ENCODE results near the gene PSEN2.

Gene PSEN2

DNA sequence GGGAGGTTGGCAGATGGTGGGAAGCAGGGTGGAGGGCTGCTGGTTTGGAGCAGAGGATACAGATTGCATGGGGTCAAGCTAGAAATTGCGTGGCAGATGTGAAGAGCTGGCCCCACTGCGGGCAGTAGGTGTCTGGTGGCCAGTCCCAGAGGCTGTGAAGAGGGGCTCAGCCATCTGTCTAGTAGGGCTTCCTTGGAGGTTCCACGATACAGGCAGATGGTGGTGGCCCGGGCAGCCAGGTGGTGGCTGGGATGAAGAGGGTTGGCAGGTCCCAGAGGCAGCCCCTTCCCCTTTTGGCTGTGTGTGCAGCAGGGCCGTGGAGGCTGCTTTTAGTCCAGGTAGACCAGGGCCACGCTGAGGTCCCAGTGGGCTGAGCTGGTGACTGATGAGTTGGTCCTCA lies 16.6 kb downstream of the PSEN2 start:
- no peak for DNase-seq

- DNase-seq, result no peak
These were observed 17.6 kb downstream of the PSEN2 start for GRCh38 chr1:226888021-226888420.

GRCh38 chr1:226888816-226889215 lies 18.4 kb downstream of the PSEN2 start:
- no peak for DNase-seq

GRCh38 chr1:226889616-226890330 lies 19.4 kb downstream of the PSEN2 start:
- no peak for DNase-seq

DNA sequence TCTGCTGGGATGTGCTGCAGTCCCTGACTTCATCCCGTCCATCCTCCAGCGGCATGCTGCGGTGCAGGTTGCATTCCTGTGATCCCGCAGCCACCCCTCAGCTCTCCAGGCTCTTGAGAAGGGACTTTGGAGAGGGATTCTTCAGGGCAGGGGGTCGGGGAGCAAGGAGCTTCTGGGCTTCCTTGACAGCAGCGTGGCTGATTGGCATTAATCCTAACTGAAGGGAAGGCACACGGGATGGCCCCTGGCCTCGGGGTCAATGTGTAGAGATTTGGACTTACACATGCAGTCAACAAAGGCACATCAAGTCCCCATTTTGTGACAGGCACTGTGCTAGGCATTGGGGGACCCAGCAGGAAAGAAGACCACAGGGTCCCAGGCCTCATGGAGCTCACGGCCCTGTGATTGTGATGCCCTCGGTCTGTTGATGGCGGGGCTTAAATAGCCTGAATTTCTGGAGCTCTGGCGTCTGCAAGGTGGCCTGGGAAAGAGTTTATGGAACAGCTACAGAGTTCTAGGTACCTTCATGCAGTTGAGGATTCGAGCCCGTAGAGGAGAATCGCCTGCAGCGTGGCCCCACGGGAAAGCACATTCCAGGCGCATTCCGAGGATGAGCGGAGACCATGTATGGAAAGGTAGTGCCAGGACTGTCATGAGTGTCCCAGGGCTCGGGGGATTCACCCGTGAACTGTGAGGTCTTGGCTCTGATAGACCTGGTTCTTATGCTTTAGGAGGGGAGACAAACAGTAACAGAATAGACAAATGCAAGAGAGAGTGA lies 20.1 kb downstream of the PSEN2 start:
- DNase-seq, result no peak

GRCh38 chr1:226891346-226891745 lies 20.9 kb downstream of the PSEN2 start:
- DNase-seq, result no peak

GRCh38 chr1:226891846-226892523 lies 21.6 kb downstream of the PSEN2 start:
- DNase-seq, result no peak

DNA sequence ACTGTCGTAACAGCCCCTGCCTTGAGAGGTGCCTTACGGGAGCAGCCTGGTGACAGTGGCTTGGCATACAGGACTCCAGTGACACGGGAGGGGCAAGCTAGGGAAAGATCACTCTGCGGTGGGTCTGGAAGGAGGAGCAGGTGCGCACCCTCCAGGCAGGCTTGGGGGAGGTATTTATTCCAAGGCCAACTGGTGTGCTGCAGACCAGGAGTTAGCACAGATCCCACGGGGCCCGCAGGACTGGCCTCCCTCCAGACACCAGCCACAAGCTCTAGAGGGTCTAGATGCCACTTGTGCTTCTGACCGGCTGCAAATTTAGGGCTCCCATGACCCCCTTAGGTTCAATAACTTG lies 22.1 kb downstream of the PSEN2 start:
- DNase-seq, result no peak

DNA sequence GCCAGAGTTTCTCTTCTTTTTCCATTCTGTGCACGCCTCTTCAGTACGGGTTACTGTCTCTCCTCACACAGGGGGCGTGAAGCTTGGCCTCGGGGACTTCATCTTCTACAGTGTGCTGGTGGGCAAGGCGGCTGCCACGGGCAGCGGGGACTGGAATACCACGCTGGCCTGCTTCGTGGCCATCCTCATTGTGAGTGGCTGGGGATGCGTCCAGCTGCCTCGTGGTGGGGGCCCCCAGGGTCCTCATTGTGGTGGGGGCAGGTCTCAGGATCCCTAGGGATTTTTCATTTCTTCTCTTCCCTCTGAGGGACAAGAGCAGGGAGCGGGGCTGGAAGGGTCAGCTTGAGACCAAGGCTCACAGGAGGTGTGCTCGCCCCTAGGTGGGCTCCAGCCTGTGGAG lies 23.5 kb downstream of the PSEN2 start:
- DNase-seq, result no peak

- no peak for DNase-seq
These were observed 24.4 kb downstream of the PSEN2 start for GRCh38 chr1:226894826-226895225.

DNA sequence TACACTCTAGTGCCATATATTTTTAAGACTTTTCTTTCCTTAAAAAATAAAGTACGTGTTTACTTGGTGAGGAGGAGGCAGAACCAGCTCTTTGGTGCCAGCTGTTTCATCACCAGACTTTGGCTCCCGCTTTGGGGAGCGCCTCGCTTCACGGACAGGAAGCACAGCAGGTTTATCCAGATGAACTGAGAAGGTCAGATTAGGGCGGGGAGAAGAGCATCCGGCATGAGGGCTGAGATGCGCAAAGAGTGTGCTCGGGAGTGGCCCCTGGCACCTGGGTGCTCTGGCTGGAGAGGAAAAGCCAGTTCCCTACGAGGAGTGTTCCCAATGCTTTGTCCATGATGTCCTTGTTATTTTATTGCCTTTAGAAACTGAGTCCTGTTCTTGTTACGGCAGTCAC lies 25.2 kb downstream of the PSEN2 start:
- DNase-seq, result no peak

DNA sequence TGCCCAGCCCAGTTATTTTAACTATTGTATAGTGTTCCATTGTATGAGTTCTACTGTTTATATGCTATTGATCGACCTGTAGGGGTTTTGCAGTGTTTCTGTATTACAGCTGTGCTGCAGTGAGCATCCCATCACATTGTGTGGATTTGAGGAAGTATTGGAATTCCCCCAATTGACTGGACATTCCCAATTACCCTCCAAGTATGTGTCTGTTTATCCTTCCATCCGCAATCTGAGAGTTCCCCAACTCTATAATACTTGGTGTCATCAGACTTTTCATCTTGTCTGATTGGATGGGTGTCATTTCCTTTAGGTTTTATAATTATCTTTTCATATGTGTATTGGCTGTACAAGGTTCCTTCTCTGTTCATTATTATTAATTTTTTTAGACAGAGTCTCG lies 27.8 kb downstream of the PSEN2 start:
- DNase-seq, result no peak

DNA sequence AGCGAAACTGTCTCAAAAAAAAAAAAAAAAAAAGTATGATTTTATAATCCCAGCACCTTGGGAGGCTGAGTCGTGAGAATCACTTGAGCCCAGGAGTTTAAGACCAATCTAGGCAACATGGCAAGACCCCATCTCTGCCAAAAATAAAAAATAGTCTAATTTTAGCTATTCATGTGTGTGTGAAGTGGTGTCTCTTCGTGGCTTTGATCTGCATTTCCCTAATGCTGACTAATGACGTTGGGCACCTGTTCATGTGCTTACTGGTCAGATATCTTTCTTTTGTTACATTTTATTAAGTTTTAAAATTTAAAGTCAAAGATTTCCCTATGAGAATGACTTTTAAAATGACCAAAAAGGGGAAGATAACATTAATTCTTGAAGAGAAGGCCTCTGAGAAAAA lies 31.0 kb downstream of the PSEN2 start:
- no peak for DNase-seq

DNA sequence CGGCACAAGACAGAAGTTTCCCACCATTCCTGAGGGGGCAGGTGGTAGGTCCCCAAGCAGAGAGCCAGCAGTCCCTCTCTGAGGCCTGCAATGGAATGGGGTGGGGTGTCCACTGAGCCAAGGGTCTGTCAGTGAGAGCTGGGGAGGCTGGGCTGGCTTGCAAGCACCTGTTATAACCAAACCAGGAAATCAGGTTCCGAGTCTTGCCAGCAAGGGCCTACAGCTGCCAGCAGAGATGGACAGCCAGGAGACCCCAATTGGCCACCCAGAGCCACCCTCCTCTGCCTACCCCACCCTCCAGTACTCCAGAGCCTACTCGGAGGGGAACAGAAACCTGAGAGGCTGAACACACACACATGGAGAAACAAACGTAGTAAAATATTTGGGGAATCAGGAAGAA lies 32.2 kb downstream of the PSEN2 start:
- no peak for DNase-seq

- no peak for DNase-seq
These were observed 33.7 kb downstream of the PSEN2 start for GRCh38 chr1:226903819-226904716.

- no peak for DNase-seq
These were observed 34.4 kb downstream of the PSEN2 start for GRCh38 chr1:226904772-226905171.

GRCh38 chr1:226908419-226908818 lies 38.0 kb downstream of the PSEN2 start:
- no peak for DNase-seq

DNA sequence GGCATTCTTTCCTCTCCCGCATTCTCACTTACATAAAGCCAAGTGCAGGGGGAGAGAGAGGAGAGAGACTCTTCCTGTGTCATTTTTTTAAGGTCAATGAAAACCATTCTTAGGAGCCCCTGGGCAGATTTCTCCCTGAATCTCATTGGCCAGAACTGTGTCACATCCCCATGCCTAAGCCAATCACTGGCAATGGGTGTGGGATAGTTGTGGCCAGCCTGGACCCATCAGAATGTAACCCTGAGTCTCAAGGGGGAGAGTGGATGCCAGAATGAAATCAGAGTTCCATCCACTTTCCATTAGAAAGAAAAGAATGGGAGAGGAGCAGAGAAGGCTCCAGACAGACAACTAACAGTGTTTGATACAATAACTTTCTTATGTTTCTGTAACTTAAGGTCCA lies 38.5 kb downstream of the PSEN2 start:
- DNase-seq, result no peak

GRCh38 chr1:226912587-226913176 lies 42.3 kb downstream of the PSEN2 start:
- peak; percentile 40 for DNase-seq

- no peak for DNase-seq
These were observed 45.2 kb downstream of the PSEN2 start for GRCh38 chr1:226915672-226915995.

DNA sequence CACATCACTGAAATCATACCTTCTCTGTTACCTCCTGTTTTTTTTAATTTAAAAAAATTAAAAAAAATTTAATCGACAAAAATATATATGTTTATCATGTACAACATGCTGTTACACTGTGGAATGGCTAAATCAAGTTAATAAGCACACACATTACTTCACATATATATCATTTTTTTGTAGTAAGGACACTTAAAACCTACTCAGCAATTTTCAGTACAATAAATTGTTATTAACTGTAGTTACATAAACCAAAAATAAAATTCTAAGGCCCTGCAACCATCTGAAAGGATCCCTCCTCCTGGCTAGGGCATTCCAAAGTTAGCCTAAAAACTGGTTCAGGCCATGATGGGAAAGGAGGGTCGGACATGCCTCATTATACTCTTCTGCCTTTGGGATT lies 46.1 kb downstream of the PSEN2 start:
- DNase-seq, result no peak

DNA sequence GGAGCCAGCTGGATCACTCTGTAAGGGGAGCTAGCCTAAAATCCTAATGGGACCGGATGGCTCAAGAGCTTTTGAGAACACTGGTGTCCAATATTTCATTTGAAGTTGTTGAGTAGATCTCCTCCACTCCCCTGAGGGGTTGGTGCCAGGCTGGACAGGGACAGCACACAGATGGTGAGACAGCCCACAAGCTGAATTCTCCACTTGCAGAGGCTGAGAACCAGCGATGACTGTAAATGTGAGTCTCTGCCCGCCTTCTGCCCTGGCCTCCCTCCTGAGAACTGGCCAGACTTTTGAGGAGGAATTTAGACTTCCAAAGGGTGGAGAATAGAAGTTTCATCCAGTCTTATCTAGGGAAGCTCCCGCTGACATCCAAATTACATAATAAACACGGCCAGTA lies 49.2 kb downstream of the PSEN2 start:
- DNase-seq, result no peak

DNA sequence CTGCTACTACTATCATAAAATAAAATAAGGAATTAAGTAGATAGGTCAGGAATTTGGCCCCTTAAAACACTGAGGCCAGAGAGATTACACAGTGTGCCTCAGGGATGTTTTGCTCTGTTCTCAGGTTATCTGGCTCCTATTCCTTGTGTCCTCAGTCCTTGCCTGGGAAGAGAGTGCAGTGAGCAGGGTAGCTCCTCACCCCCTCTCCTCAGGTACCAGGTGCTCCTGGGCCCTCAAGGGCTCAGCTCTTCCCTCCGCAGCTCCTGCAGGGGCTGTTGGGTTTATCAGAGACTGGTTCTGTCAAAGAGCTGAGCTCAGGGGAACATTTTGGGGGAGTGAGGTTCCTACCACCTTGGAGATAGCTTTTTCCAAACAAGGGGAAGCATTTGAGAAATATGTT lies 49.6 kb downstream of the PSEN2 start:
- DNase-seq, result no peak

All from activated CD4-positive, alpha-beta T cell treated with anti-CD3 and anti-CD28 coated beads for 1 hour (primary cell).